ENCODE measurements around the gene PTPRZ1. TPM values are rescaled to one million over a fixed set of nuclear protein-coding genes. Genes with fewer than 3 reads are reported as not detected.

The PTPRZ1 gene
- total RNA-seq, 4 donors from 2014 or later: 0.16 TPM; not detected in 3

GRCh38 chr7:122095642-122096041 lies 222.7 kb downstream of the PTPRZ1 start:
- no peak overlapping the region for H3K27ac ChIP-seq
- peaks cover 0 to 14% of the 10 kb centered on the region in 2 donors for H3K36me3 ChIP-seq
- H3K9me3 ChIP-seq: no peaks in the 10 kb centered on the region
- in situ Hi-C loops (cut with MboI; ENCODE audit: low sequenced_read_pairs in 4 of 4) (loop anchor here in 1 of 4 donors (25.0 kb wide), 1 partner anchor 442 kb away; no protein-coding TSS in a partner anchor), intact Hi-C loops (cut with DNase I; ENCODE audit: low total_unique reads) (loop anchor here (10.0 kb wide), 1 partner anchor 49 kb away; the partner anchor contains the start of gene AASS)
- no peak for DNase-seq
- TF ChIP-seq POLR2A (IDR thresholded peaks at IDR 0.05) (no peak), CTCF (IDR thresholded peaks at IDR 0.05 in 4 of 5, conservative IDR thresholded peaks at IDR 0.05 in 1 of 5) (no peak)
- no peaks in the 10 kb centered on the region for H3K27me3 ChIP-seq
- no peaks in the 10 kb centered on the region for H3K4me1 ChIP-seq
- no peak for ATAC-seq
- no peak overlapping the region for H3K4me3 ChIP-seq

- in situ Hi-C loops (cut with MboI; ENCODE audit: low sequenced_read_pairs in 4 of 4): no loop called here
- intact Hi-C loops (cut with DNase I; ENCODE audit: low total_unique reads): no loop called here
- no peak overlapping the region for H3K4me3 ChIP-seq
- H3K4me1 ChIP-seq: no peaks in the 10 kb centered on the region
- peaks cover 2 to 36% of the 10 kb centered on the region in 2 donors for H3K36me3 ChIP-seq
- H3K27ac ChIP-seq: no peak overlapping the region
- no peaks in the 10 kb centered on the region for H3K9me3 ChIP-seq
- TF ChIP-seq CTCF (IDR thresholded peaks at IDR 0.05 in 4 of 5, conservative IDR thresholded peaks at IDR 0.05 in 1 of 5) (no peak), POLR2A (IDR thresholded peaks at IDR 0.05) (no peak)
- no peak for DNase-seq
- no peak for ATAC-seq
- no peaks in the 10 kb centered on the region for H3K27me3 ChIP-seq
Measured at GRCh38 chr7:122100021-122100420, 227.1 kb downstream of the PTPRZ1 start.

- intact Hi-C loops (cut with DNase I; ENCODE audit: low total_unique reads) (no loop called here), in situ Hi-C loops (cut with MboI; ENCODE audit: low sequenced_read_pairs in 4 of 4) (no loop called here)
- DNase-seq (no peak), ATAC-seq (no peak)
- no peak overlapping the region for H3K27ac ChIP-seq
- no peaks in the 10 kb centered on the region for H3K4me1 ChIP-seq
- no peaks in the 10 kb centered on the region for H3K9me3 ChIP-seq
- no peaks in the 10 kb centered on the region for H3K27me3 ChIP-seq
- no peak overlapping the region for H3K4me3 ChIP-seq
- peaks cover 2 to 36% of the 10 kb centered on the region in 2 donors for H3K36me3 ChIP-seq
- TF ChIP-seq POLR2A (IDR thresholded peaks at IDR 0.05): no peak
- no peak for TF ChIP-seq CTCF (IDR thresholded peaks at IDR 0.05 in 4 of 5, conservative IDR thresholded peaks at IDR 0.05 in 1 of 5)
Measured at GRCh38 chr7:122103064-122103463, 230.1 kb downstream of the PTPRZ1 start.
